HEK293 (cell line): ENCODE measurements around the gene THRAP3.

Source experiments
- BCL11A ChIP-seq: fragments of 450-650 bp; formaldehyde crosslinking; IDR thresholded peaks from 2 replicates; pipeline ENCODE4 v1.5.1; 2016; ENCODE audit warnings: low read depth, missing biosample characterization, missing genetic modification characterization
- YY1 ChIP-seq: fragments of 450-650 bp; formaldehyde crosslinking; IDR thresholded peaks from 2 replicates; pipeline ENCODE4 v1.5.1; 2018; ENCODE audit warnings: missing biosample characterization, missing genetic modification characterization
- ZFP37 ChIP-seq: fragments of 450-650 bp; formaldehyde crosslinking; IDR thresholded peaks from 2 replicates; pipeline ENCODE4 v1.5.1; 2016; ENCODE audit warnings: missing biosample characterization, missing genetic modification characterization
- ZNF223 ChIP-seq: fragments of 450-650 bp; formaldehyde crosslinking; IDR thresholded peaks from 2 replicates; pipeline ENCODE4 v1.5.1; 2016; ENCODE audit warnings: missing biosample characterization, missing genetic modification characterization
- ZNF274 ChIP-seq, 2 experiments: fragments of 200-500 bp in 1 of 2; fragments of 450-650 bp in 1 of 2; sonication (Bioruptor generic) in 1 of 2; formaldehyde crosslinking in 1 of 2; IDR thresholded peaks; 2 replicates each; pipeline versions ENCODE4 v1.5.1 to v1.6.1; 2014 to 2016; ENCODE audit warnings: borderline replicate concordance in 1 of 2, inconsistent platforms in 1 of 2, low read length in 1 of 2, missing biosample characterization in 1 of 2, missing genetic modification characterization in 1 of 2
- ZNF530 ChIP-seq: fragments of 450-650 bp; formaldehyde crosslinking; IDR thresholded peaks from 2 replicates; pipeline ENCODE4 v1.5.1; 2016; ENCODE audit warnings: low read depth, missing biosample characterization, missing genetic modification characterization
- ZNF621 ChIP-seq: fragments of 450-650 bp; formaldehyde crosslinking; IDR thresholded peaks from 2 replicates; pipeline ENCODE4 v1.5.1; 2017; ENCODE audit warnings: missing biosample characterization, missing genetic modification characterization
- ZNF626 ChIP-seq: fragments of 450-650 bp; sonication (Bioruptor Pico); formaldehyde crosslinking; IDR thresholded peaks from 2 replicates; pipeline ENCODE4 v1.5.1; 2018; ENCODE audit warnings: missing biosample characterization, missing genetic modification characterization, inconsistent platforms
- ZSCAN30 ChIP-seq: fragments of 450-650 bp; IDR thresholded peaks from 2 replicates; pipeline ENCODE4 v1.5.1; 2018; ENCODE audit warnings: missing biosample characterization, mild to moderate bottlenecking, missing genetic modification characterization, moderate library complexity
- TF ChIP-seq, protein P1 (sequence below): fragments of 450-650 bp; formaldehyde crosslinking; IDR thresholded peaks from 2 replicates; pipeline ENCODE4 v1.5.1; 2016; ENCODE audit warnings: missing biosample characterization, missing genetic modification characterization
- TF ChIP-seq, protein P2 (sequence below): fragments of 450-650 bp; formaldehyde crosslinking; IDR thresholded peaks from 2 replicates; pipeline ENCODE4 v1.5.1; 2016; ENCODE audit warnings: missing biosample characterization, missing genetic modification characterization
- TF ChIP-seq, protein P3 (sequence below): fragments of 450-650 bp; formaldehyde crosslinking; IDR thresholded peaks from 2 replicates; pipeline ENCODE4 v1.5.1; 2016; ENCODE audit warnings: missing biosample characterization, missing genetic modification characterization

DNA sequence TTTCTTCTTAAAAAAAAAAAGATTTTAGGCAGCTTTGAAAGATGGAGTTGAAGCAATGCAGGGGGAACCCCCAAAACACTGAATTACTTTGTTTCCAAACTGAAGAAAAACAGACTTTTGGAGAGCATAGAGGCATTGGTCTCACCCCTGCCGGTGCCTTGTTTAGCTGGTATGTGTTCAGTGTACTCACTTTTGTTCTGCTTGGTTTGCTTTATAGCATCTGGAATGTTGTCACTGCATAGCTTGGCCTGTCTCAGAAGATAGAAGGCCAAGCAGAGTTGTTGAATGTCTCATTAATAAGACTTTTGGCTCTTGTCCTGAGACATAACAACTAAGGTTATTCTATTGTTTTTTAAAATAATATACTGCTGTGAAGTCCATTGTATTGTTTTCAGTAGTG, 6.9 kb downstream of the THRAP3 start:
- TF ChIP-seq, protein P1, sequence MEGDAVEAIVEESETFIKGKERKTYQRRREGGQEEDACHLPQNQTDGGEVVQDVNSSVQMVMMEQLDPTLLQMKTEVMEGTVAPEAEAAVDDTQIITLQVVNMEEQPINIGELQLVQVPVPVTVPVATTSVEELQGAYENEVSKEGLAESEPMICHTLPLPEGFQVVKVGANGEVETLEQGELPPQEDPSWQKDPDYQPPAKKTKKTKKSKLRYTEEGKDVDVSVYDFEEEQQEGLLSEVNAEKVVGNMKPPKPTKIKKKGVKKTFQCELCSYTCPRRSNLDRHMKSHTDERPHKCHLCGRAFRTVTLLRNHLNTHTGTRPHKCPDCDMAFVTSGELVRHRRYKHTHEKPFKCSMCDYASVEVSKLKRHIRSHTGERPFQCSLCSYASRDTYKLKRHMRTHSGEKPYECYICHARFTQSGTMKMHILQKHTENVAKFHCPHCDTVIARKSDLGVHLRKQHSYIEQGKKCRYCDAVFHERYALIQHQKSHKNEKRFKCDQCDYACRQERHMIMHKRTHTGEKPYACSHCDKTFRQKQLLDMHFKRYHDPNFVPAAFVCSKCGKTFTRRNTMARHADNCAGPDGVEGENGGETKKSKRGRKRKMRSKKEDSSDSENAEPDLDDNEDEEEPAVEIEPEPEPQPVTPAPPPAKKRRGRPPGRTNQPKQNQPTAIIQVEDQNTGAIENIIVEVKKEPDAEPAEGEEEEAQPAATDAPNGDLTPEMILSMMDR (tag by site-specific recombination), result no peak
- TF ChIP-seq BCL11A (tag by site-specific recombination), result no peak
- no peak for TF ChIP-seq ZNF223 (tag by site-specific recombination)
- TF ChIP-seq, protein P2, sequence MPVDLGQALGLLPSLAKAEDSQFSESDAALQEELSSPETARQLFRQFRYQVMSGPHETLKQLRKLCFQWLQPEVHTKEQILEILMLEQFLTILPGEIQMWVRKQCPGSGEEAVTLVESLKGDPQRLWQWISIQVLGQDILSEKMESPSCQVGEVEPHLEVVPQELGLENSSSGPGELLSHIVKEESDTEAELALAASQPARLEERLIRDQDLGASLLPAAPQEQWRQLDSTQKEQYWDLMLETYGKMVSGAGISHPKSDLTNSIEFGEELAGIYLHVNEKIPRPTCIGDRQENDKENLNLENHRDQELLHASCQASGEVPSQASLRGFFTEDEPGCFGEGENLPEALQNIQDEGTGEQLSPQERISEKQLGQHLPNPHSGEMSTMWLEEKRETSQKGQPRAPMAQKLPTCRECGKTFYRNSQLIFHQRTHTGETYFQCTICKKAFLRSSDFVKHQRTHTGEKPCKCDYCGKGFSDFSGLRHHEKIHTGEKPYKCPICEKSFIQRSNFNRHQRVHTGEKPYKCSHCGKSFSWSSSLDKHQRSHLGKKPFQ (tag by site-specific recombination), result no peak
- TF ChIP-seq YY1 (tag by site-specific recombination), result no peak
- no peak for TF ChIP-seq ZFP37 (tag by site-specific recombination)
- no peak for TF ChIP-seq ZNF530 (tag by site-specific recombination)
- TF ChIP-seq ZSCAN30 (tag by site-specific recombination), result no peak
- no peak for TF ChIP-seq ZNF274 (IDR thresholded peaks at IDR 0.05; ENCODE audit: low read length)
- TF ChIP-seq ZNF274 (tag by site-specific recombination; IDR thresholded peaks at IDR 0.05; ENCODE audit: borderline replicate concordance), result no peak
- no peak for TF ChIP-seq ZNF626 (tag by site-specific recombination)
- TF ChIP-seq ZNF621 (tag by site-specific recombination), result no peak
- TF ChIP-seq, protein P3, sequence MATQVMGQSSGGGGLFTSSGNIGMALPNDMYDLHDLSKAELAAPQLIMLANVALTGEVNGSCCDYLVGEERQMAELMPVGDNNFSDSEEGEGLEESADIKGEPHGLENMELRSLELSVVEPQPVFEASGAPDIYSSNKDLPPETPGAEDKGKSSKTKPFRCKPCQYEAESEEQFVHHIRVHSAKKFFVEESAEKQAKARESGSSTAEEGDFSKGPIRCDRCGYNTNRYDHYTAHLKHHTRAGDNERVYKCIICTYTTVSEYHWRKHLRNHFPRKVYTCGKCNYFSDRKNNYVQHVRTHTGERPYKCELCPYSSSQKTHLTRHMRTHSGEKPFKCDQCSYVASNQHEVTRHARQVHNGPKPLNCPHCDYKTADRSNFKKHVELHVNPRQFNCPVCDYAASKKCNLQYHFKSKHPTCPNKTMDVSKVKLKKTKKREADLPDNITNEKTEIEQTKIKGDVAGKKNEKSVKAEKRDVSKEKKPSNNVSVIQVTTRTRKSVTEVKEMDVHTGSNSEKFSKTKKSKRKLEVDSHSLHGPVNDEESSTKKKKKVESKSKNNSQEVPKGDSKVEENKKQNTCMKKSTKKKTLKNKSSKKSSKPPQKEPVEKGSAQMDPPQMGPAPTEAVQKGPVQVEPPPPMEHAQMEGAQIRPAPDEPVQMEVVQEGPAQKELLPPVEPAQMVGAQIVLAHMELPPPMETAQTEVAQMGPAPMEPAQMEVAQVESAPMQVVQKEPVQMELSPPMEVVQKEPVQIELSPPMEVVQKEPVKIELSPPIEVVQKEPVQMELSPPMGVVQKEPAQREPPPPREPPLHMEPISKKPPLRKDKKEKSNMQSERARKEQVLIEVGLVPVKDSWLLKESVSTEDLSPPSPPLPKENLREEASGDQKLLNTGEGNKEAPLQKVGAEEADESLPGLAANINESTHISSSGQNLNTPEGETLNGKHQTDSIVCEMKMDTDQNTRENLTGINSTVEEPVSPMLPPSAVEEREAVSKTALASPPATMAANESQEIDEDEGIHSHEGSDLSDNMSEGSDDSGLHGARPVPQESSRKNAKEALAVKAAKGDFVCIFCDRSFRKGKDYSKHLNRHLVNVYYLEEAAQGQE, result no peak
